ENCODE measurements around the gene APOF.
A peak's percentile ranks its signal among the peaks of the same experiment; 100 is the strongest.

The APOF gene

DNA sequence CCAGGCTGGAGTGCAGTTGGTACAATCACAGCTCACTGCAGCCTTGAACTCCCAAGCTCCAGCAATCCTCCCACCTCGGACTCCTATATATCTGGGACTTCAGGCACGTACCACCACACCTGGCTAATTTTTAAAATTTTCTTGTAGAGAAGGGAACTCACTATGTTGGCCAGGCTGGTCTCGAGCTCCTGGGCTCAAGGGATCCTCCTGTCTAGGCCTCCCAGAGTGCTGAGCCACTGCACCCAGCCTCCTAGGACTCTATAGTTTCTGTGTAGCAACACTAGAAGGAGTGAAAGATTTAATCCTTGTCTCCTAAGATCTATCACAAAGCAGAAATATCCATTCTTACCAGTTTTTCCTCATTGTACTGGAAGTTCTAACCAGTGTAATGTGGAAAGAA is 4.3 kb upstream of the APOF start:
- POLR2A ChIA-PET (ENCODE audit: low non-redundant PET) = no interaction called here
- no peak for DNase-seq (ENCODE audit: low spot score)
- CTCF ChIA-PET = interaction anchor here (0.6 kb wide), 1 partner anchor 114 kb away, joined by 3 read pairs; no protein-coding TSS in a partner anchor
- no peak overlapping the region for H3K27ac ChIP-seq
- TF ChIP-seq, protein P1, sequence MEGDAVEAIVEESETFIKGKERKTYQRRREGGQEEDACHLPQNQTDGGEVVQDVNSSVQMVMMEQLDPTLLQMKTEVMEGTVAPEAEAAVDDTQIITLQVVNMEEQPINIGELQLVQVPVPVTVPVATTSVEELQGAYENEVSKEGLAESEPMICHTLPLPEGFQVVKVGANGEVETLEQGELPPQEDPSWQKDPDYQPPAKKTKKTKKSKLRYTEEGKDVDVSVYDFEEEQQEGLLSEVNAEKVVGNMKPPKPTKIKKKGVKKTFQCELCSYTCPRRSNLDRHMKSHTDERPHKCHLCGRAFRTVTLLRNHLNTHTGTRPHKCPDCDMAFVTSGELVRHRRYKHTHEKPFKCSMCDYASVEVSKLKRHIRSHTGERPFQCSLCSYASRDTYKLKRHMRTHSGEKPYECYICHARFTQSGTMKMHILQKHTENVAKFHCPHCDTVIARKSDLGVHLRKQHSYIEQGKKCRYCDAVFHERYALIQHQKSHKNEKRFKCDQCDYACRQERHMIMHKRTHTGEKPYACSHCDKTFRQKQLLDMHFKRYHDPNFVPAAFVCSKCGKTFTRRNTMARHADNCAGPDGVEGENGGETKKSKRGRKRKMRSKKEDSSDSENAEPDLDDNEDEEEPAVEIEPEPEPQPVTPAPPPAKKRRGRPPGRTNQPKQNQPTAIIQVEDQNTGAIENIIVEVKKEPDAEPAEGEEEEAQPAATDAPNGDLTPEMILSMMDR (conservative IDR thresholded peaks at IDR 0.05; ENCODE audit: low read depth) = no peak

GRCh38 chr12:56361487-56362129 is 1.0 kb downstream of the APOF start:
- ChIA-PET CTCF (interaction anchor here (0.6 kb wide), 1 partner anchor 156 kb away, joined by 3 read pairs; no protein-coding TSS in a partner anchor), POLR2A (ENCODE audit: low non-redundant PET) (interaction anchor here (0.8 to 1.0 kb wide), 2 partner anchors 11 to 26 kb away, joined by 3 read pairs; no protein-coding TSS in a partner anchor)
- no peak overlapping the region for H3K27ac ChIP-seq
- DNase-seq (ENCODE audit: low spot score) = no peak
- TF ChIP-seq, protein P1 (conservative IDR thresholded peaks at IDR 0.05; ENCODE audit: low read depth) = no peak

- peak; percentile 97 for DNase-seq (ENCODE audit: low spot score)
- TF ChIP-seq, protein P1 (conservative IDR thresholded peaks at IDR 0.05; ENCODE audit: low read depth) = no peak
- ChIA-PET CTCF (interaction anchor here (1.2 kb wide), 1 partner anchor 172 kb away, joined by 3 read pairs; no protein-coding TSS in a partner anchor), POLR2A (ENCODE audit: low non-redundant PET) (interaction anchor here (0.6 to 1.3 kb wide), 3 partner anchors 9 to 89 kb away, joined by 3 to 5 read pairs (median 3); partner anchors contain the start of gene TIMELESS)
- peak within 1 kb of the TSS; percentile 88 for H3K27ac ChIP-seq
These were observed 2.5 kb downstream of the APOF start, which contains the start of gene STAT2 for GRCh38 chr12:56359851-56360767. STAT2 (minus strand) TSS chr12:56360107; CDS start chr12:56356571, 3,536 bp downstream.

GRCh38 chr12:56358836-56359532 is 3.7 kb downstream of the APOF start:
- CTCF ChIA-PET = interaction anchor here (0.7 to 1.3 kb wide), 3 partner anchors 105 to 299 kb away, joined by 3 to 5 read pairs (median 4); no protein-coding TSS in a partner anchor
- TF ChIP-seq, protein P1 (conservative IDR thresholded peaks at IDR 0.05; ENCODE audit: low read depth) = no peak
- peak; percentile 36 for DNase-seq (ENCODE audit: low spot score)
- peak overlapping the region; percentile 69 for H3K27ac ChIP-seq
- POLR2A ChIA-PET (ENCODE audit: low non-redundant PET) = interaction anchor here (0.6 to 1.3 kb wide), 3 partner anchors 38 to 231 kb away, joined by 3 to 5 read pairs (median 4); partner anchors contain the start of genes ESYT1 and TIMELESS

DNA sequence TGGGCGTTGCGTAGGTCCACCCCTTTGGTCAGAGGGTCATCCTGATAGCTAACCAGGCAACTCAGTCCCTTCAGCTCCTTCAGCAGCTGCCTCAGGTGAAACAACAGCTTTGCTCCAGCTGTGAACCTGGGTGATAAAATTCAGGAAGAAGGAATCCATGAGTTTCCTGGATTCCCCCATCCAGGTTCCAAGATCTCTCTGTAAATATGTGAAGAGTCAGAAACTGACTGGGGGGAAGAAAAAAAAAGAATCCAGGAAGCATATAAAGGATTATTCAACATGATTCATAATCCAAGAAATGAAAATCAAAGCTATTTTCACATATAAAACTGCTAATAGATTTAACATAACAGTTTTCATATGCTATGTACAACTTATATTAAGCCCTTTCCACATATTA is 11.3 kb downstream of the APOF start:
- TF ChIP-seq, protein P1 (conservative IDR thresholded peaks at IDR 0.05; ENCODE audit: low read depth) = no peak
- no peak for DNase-seq (ENCODE audit: low spot score)
- ChIA-PET CTCF (no interaction called here), POLR2A (ENCODE audit: low non-redundant PET) (interaction anchor here (0.6 to 0.7 kb wide), 2 partner anchors 10 to 12 kb away, joined by 3 to 5 read pairs; no protein-coding TSS in a partner anchor)
- H3K27ac ChIP-seq = no peak overlapping the region
